Measurements from ENCODE around the gene CSTF1. TPM values are rescaled to one million over a fixed set of nuclear protein-coding genes. Genes with fewer than 3 reads are reported as not detected.

The CSTF1 gene
- total RNA-seq (2022; extraction: Qiagen RNA extraction) = 35.4 to 37.5 TPM (median 37.2 TPM) in 5 replicates

GRCh38 chr20:56392132-56392880, at the start of gene CSTF1, which contains the start of gene AURKA:
TSS of gene CSTF1 (plus strand) at chr20:56392645. CDS start at chr20:56395553, 2,908 bp downstream.
TSS of gene AURKA (minus strand) at chr20:56392215. CDS start at chr20:56388197, 4,018 bp downstream.

GRCh38 chr20:56358600-56359211, 33.7 kb upstream of the CSTF1 start, which contains the start of gene FAM210B:
TSS of gene FAM210B (plus strand) at chr20:56358974. CDS start at chr20:56359006, 32 bp downstream.

DNA sequence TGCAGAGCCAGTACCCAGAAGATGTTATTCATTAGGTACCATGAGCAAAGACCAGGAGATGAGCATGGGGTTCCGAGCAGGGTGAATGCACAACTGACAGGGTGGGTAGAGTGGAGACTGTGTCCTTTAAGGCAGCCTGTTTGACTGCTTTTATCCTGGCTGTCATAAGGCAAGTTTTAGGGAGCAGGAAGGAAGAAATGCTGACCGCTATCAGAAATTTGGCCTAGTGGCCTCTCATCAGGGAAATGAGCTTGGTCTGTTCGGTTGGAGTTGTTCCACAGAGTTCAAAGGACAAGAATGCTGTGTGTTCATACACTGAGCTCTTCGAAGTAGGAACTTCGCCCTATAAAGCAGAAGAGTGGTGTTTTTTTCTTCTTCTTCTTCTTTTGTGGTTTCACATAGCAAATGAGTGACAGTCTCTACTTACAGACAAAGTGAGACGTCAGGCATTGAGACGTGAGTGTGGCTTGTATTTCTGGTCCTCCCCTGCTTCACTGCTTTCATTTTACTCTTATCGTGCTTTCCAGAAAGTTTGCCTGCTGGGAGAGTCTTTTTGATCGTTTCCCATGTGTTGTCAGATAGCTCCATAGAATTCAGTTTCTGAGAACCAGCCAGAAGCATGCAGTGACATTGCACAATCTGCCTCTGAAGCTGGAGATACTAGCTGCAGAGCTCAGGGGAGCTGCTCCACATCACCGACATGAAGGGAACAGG, 19.5 kb downstream of the CSTF1 start, which contains the start of gene CASS4:
CASS4 (plus strand) TSS at position 502 of the 714 bp plus-strand sequence; CDS start at position 701, 199 bp downstream.

Other genes starting within 250 kb of the CSTF1 start
- not detected in 5 replicates for gene MC3R, start 143.9 kb upstream of the CSTF1 start, total RNA-seq (2022; extraction: Qiagen RNA extraction)
- gene FAM210B, start 33.7 kb upstream of the CSTF1 start, total RNA-seq (2022; extraction: Qiagen RNA extraction) = 9.8 to 13.1 TPM (median 11.7 TPM) in 5 replicates
- 94.0 to 106 TPM (median 104 TPM) in 5 replicates for gene AURKA, start 430 bp upstream of the CSTF1 start, total RNA-seq (2022; extraction: Qiagen RNA extraction)
- 0.02 to 0.07 TPM (median 0.05 TPM) in 4 of 5 replicates, not detected in the other for gene CASS4, start 19.6 kb downstream of the CSTF1 start, total RNA-seq (2022; extraction: Qiagen RNA extraction)
- 83.1 to 93.8 TPM (median 89.0 TPM) in 5 replicates for gene RTF2, start 76.0 kb downstream of the CSTF1 start, total RNA-seq (2022; extraction: Qiagen RNA extraction)
- 0.33 to 0.65 TPM (median 0.37 TPM) in 5 replicates for gene FAM209A, start 132.1 kb downstream of the CSTF1 start, total RNA-seq (2022; extraction: Qiagen RNA extraction)
- gene FAM209B, start 140.6 kb downstream of the CSTF1 start, total RNA-seq (2022; extraction: Qiagen RNA extraction) = 0.17 to 0.48 TPM (median 0.28 TPM) in 5 replicates
- 11.1 to 14.9 TPM (median 12.9 TPM) in 5 replicates for gene TFAP2C, start 236.7 kb downstream of the CSTF1 start, total RNA-seq (2022; extraction: Qiagen RNA extraction)

All from A549 treated with dexamethasone at 1 μM for 4 hours (cell line).